Prostate gland (tissue), 2 donors: ENCODE data around the gene RALGDS.

Experiments
- POLR2A ChIP-seq: fragments of 450-650 bp; IDR thresholded peaks from one replicate; pipeline ENCODE4 v1.6.1; 2016; ENCODE audit warnings: antibody characterized with exemption, mild to moderate bottlenecking
- POLR2AphosphoS5 ChIP-seq: sonication (generic); formaldehyde crosslinking; IDR thresholded peaks from one replicate; pipeline ENCODE4 v1.6.1; 2017; ENCODE audit warnings: antibody characterized with exemption
- TF ChIP-seq, protein P1 (sequence below), 4 experiments: fragments of 200-600 bp in 2 of 4; fragments of 450-650 bp in 2 of 4; sonication (generic) in 2 of 4; IDR thresholded peaks; 1 replicate in 3 of 4; 2 replicates in 1 of 4; pipeline ENCODE4 v1.5.1; 2016 to 2019; ENCODE audit warnings: antibody characterized with exemption in 4 of 4, mild to moderate bottlenecking in 2 of 4, moderate library complexity in 2 of 4

DNA sequence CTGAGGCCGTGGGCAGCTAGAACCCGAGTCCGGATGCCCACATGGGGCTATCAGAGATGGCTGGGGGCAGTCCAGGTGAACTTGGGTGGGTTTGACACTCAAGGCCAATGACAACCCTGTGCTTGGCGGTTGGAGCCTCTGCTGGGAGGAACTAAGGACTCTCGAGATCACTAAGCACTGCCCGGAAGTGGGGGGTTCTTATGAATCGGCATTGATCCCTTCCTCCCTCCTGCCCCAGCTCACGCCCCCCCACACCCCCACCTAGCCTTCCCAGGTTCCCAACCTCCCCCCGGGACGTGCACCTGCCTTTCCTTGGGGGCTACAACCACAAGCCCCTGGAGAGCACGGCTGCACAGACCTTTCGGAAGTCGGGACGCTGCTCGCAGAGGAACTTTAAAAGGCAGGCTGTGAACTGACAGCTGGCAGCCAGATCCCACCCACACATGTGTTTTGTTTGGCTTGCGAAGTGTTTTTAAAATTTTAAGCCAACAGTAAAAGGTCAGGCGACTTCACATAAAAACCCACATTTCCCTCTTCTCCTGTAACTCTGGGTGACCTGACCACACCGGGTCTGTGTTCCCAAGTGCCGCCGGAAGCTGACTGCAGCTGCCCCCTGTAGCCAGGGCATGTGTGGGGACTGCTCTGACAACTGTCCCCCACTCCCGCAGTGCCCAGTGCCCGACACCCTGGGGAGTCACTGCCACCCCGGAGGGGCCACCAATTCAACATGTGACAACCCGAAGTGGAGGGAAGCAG, 5.1 kb upstream of the RALGDS start:
- TF ChIP-seq, protein P1, sequence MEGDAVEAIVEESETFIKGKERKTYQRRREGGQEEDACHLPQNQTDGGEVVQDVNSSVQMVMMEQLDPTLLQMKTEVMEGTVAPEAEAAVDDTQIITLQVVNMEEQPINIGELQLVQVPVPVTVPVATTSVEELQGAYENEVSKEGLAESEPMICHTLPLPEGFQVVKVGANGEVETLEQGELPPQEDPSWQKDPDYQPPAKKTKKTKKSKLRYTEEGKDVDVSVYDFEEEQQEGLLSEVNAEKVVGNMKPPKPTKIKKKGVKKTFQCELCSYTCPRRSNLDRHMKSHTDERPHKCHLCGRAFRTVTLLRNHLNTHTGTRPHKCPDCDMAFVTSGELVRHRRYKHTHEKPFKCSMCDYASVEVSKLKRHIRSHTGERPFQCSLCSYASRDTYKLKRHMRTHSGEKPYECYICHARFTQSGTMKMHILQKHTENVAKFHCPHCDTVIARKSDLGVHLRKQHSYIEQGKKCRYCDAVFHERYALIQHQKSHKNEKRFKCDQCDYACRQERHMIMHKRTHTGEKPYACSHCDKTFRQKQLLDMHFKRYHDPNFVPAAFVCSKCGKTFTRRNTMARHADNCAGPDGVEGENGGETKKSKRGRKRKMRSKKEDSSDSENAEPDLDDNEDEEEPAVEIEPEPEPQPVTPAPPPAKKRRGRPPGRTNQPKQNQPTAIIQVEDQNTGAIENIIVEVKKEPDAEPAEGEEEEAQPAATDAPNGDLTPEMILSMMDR (IDR thresholded peaks at IDR 0.05): no peak
- TF ChIP-seq POLR2A: no peak
- peak; percentile 73 for TF ChIP-seq POLR2AphosphoS5
